Gastroesophageal sphincter (tissue), 3 donors: ENCODE measurements around the gene PTPN14.

ENCODE experiments used
- CTCF ChIP-seq, 4 experiments: fragments of 200-600 bp in 2 of 4; fragments of 450-650 bp in 2 of 4; sonication (generic) in 1 of 4; IDR thresholded peaks; one replicate each; pipeline ENCODE4 v1.5.1; 2017 to 2019; ENCODE audit warnings: antibody characterized with exemption in 4 of 4, mild to moderate bottlenecking in 2 of 4, moderate library complexity in 2 of 4
- POLR2A ChIP-seq, 2 donors: fragments of 450-650 bp; IDR thresholded peaks; one replicate each; pipeline ENCODE4 v1.6.1; 2017; ENCODE audit warnings: antibody characterized with exemption in 2 of 2, mild to moderate bottlenecking in 2 of 2, moderate library complexity in 1 of 2

GRCh38 chr1:214496126-214496525 lies 55.3 kb downstream of the PTPN14 start:
- TF ChIP-seq CTCF (IDR thresholded peaks at IDR 0.05) (no peak), POLR2A (IDR thresholded peaks at IDR 0.05) (no peak)
